H9 (cell line): ENCODE results near the gene NOC3L. TPM values are rescaled to one million over a fixed set of nuclear protein-coding genes. Genes with fewer than 3 reads are reported as not detected.

Source experiments
- DNase-seq: peaks from one replicate; pipeline ENCODE4 v3.0.0-alpha.2; 2017
- H2AFZ ChIP-seq: one replicate; pipeline ENCODE4 v1.6.1; 2013; ENCODE audit warnings: mild to moderate bottlenecking, low read length, control low read depth, moderate library complexity
- H2AK5ac ChIP-seq: 2 replicates; pipeline ENCODE4 v1.6.1; 2013; ENCODE audit warnings: low read length, control low read depth, mixed read lengths; ENCODE audit not compliant: insufficient read length
- H2BK120ac ChIP-seq: one replicate; pipeline ENCODE4 v1.6.1; 2013; ENCODE audit warnings: low read depth, mild to moderate bottlenecking, low read length, control low read depth, inconsistent platforms; ENCODE audit not compliant: poor library complexity, severe bottlenecking
- H2BK12ac ChIP-seq: 2 replicates; pipeline ENCODE4 v1.6.1; 2013; ENCODE audit warnings: low read length, control low read depth, mixed read lengths, low read depth; ENCODE audit not compliant: insufficient read length
- H2BK15ac ChIP-seq: 2 replicates; pipeline ENCODE4 v1.6.1; 2013; ENCODE audit warnings: low read depth, low read length, control low read depth
- H2BK20ac ChIP-seq: one replicate; pipeline ENCODE4 v1.6.1; 2013; ENCODE audit warnings: low read depth, mild to moderate bottlenecking, low read length, control low read depth, inconsistent platforms; ENCODE audit not compliant: poor library complexity, severe bottlenecking
- H2BK5ac ChIP-seq: 2 replicates; pipeline ENCODE4 v1.6.1; 2013; ENCODE audit warnings: low read length, control low read depth, mixed read lengths; ENCODE audit not compliant: insufficient read length
- H3K14ac ChIP-seq: 2 replicates; pipeline ENCODE4 v1.6.1; 2013; ENCODE audit warnings: low read length, control low read depth; ENCODE audit not compliant: insufficient read depth
- H3K18ac ChIP-seq: 2 replicates; pipeline ENCODE4 v1.6.1; 2013; ENCODE audit warnings: low read depth, mild to moderate bottlenecking, mixed read lengths, low read length, control low read depth; ENCODE audit not compliant: insufficient read length
- H3K23ac ChIP-seq: 2 replicates; pipeline ENCODE4 v1.6.1; 2013; ENCODE audit warnings: low read length, control low read depth, mixed read lengths, low read depth; ENCODE audit not compliant: insufficient read length
- H3K23me2 ChIP-seq: 2 replicates; pipeline ENCODE4 v1.6.1; 2013; ENCODE audit warnings: low read depth, mild to moderate bottlenecking, mixed read lengths, low read length, control low read depth; ENCODE audit not compliant: insufficient read length, poor library complexity, severe bottlenecking
- H3K27ac ChIP-seq: 2 replicates; pipeline ENCODE4 v1.5.1; 2013; ENCODE audit warnings: low read length, control low read depth, mixed read lengths, low read depth; ENCODE audit not compliant: insufficient read length
- H3K27me3 ChIP-seq: 2 replicates; pipeline ENCODE4 v1.6.1; 2013; ENCODE audit warnings: low read length, control low read depth, inconsistent platforms; ENCODE audit not compliant: insufficient read depth
- H3K4ac ChIP-seq: 2 replicates; pipeline ENCODE4 v1.6.1; 2013; ENCODE audit warnings: low read depth, mild to moderate bottlenecking, control low read depth, inconsistent platforms, low read length, moderate library complexity
- H3K4me1 ChIP-seq: 2 replicates; pipeline ENCODE4 v1.6.1; 2013; ENCODE audit warnings: low read length, control low read depth, inconsistent platforms; ENCODE audit not compliant: insufficient read depth
- H3K4me2 ChIP-seq: 2 replicates; pipeline ENCODE4 v1.6.1; 2013; ENCODE audit warnings: low read length, control low read depth, mixed read lengths; ENCODE audit not compliant: insufficient read length, insufficient read depth
- H3K56ac ChIP-seq: 2 replicates; pipeline ENCODE4 v1.6.1; 2013; ENCODE audit warnings: low read depth, mild to moderate bottlenecking, mixed read lengths, low read length, control low read depth; ENCODE audit not compliant: insufficient read length
- H3K79me1 ChIP-seq: 2 replicates; pipeline ENCODE4 v1.6.1; 2013; ENCODE audit warnings: low read depth, mild to moderate bottlenecking, moderate library complexity, low read length, control low read depth, inconsistent platforms; ENCODE audit not compliant: insufficient read depth, poor library complexity, severe bottlenecking
- H3K79me2 ChIP-seq: 2 replicates; pipeline ENCODE4 v1.6.1; 2013; ENCODE audit warnings: low read length, control low read depth, inconsistent platforms; ENCODE audit not compliant: insufficient read depth
- H3K9ac ChIP-seq: 2 replicates; pipeline ENCODE4 v1.6.1; 2013; ENCODE audit warnings: low read length, control low read depth, mixed read lengths; ENCODE audit not compliant: insufficient read length; ENCODE audit errors: extremely low read depth
- H3K9me3 ChIP-seq: one replicate; pipeline ENCODE4 v1.6.1; 2013; ENCODE audit warnings: low read depth, low read length, inconsistent platforms; ENCODE audit not compliant: control insufficient read depth
- H3T11ph ChIP-seq: one replicate; pipeline ENCODE4 v1.6.1; 2013; ENCODE audit warnings: mild to moderate bottlenecking, low read length, control low read depth, inconsistent platforms
- H4K20me1 ChIP-seq: one replicate; pipeline ENCODE4 v1.6.1; 2013; ENCODE audit not compliant: control insufficient read depth, insufficient read length, insufficient read depth
- H4K5ac ChIP-seq: 2 replicates; pipeline ENCODE4 v1.6.1; 2013; ENCODE audit warnings: low read depth, mild to moderate bottlenecking, mixed read lengths, low read length, control low read depth; ENCODE audit not compliant: insufficient read length
- H4K8ac ChIP-seq: replicated peaks from 2 replicates; pipeline ENCODE4 v1.6.1; 2013; ENCODE audit warnings: low read length, control low read depth, mixed read lengths, low read depth; ENCODE audit not compliant: insufficient read length
- H4K91ac ChIP-seq: 2 replicates; pipeline ENCODE4 v1.6.1; 2013; ENCODE audit warnings: low read depth, mild to moderate bottlenecking, moderate library complexity, mixed read lengths, low read length, control low read depth; ENCODE audit not compliant: insufficient read length
- H3K27ac Mint-ChIP-seq, 3 experiments: 2 replicates in 2 of 3; 3 replicates in 1 of 3; pipeline ENCODE4 v1.8.0; 2020 to 2021; ENCODE audit warnings: mixed read lengths in 3 of 3, mild to moderate bottlenecking in 1 of 3, moderate library complexity in 1 of 3
- H3K27me3 Mint-ChIP-seq: 2 replicates; pipeline ENCODE4 v1.8.0; 2021; ENCODE audit warnings: low read depth, mild to moderate bottlenecking, moderate library complexity, mixed read lengths
- H3K36me3 Mint-ChIP-seq, 3 experiments: 2 replicates in 2 of 3; 3 replicates in 1 of 3; pipeline ENCODE4 v1.8.0; 2020 to 2021; ENCODE audit warnings: low read depth in 3 of 3, mixed read lengths in 3 of 3; ENCODE audit not compliant: insufficient read depth in 1 of 3
- H3K4me1 Mint-ChIP-seq, 2 experiments: 2 replicates each; pipeline ENCODE4 v1.8.0; 2020; ENCODE audit warnings: mixed read lengths in 2 of 2
- H3K4me3 Mint-ChIP-seq, 2 experiments: 2 replicates in 1 of 2; 3 replicates in 1 of 2; pipeline ENCODE4 v1.8.0; 2020 to 2021; ENCODE audit warnings: mild to moderate bottlenecking in 2 of 2, mixed read lengths in 2 of 2, moderate library complexity in 1 of 2
- H3K9me3 Mint-ChIP-seq, 2 experiments: 2 replicates in 1 of 2; 3 replicates in 1 of 2; pipeline ENCODE4 v1.8.0; 2020; ENCODE audit warnings: mild to moderate bottlenecking in 2 of 2, mixed read lengths in 2 of 2, moderate library complexity in 1 of 2
- whole genome bisulfite sequencing: extraction: QIAGEN DNeasy Blood & Tissue Kit; methylation state at CpG from one replicate; pipeline ENCODE4 v1.1.7; 2013; ENCODE audit warnings: missing lambda C conversion rate, low lambda C conversion rate, mixed read lengths; ENCODE audit not compliant: insufficient read length; ENCODE audit errors: extremely low coverage; 5-methylcytosine and 5-hydroxymethylcytosine counted together
- total RNA-seq: library from RNA; stranded (reverse); gene quantifications from 2 replicates; pipeline ENCODE4 v1.2.1, GENCODE V29; 2021
- TF ChIP-seq, protein P1 (sequence below): fragments of 200-600 bp; sonication (generic); conservative IDR thresholded peaks from 3 replicates; pipeline ENCODE4 v1.8.0; 2021; ENCODE audit warnings: antibody characterized with exemption, mild to moderate bottlenecking

Gene NOC3L
- total RNA-seq, 1 experiment from 2014 or later: 35.8 TPM

- H3K4me1 ChIP-seq: no peaks in the 10 kb centered on the region
- Mint-ChIP-seq H3K4me1 (no peaks in the 10 kb centered on the region), H3K4me3 (no peak overlapping the region), H3K27me3 (no peaks in the 10 kb centered on the region), H3K27ac (no peak overlapping the region; a peak in 1 of 7 replicates), H3K36me3 (peaks cover 26 to 83% (median 69%) of the 10 kb centered on the region in 3 experiments; a peak in 6 of 7 replicates), H3K9me3 (no peaks in the 10 kb centered on the region)
- H3K9me3 ChIP-seq: no peaks in the 10 kb centered on the region
- H4K20me1 ChIP-seq: no peaks in the 10 kb centered on the region
- H3K23ac ChIP-seq: no peak overlapping the region
- no peak for DNase-seq
- H2BK5ac ChIP-seq: no peak overlapping the region
- no peak overlapping the region for H3K18ac ChIP-seq
- WGBS: no CpG with 5 or more reads among the region's 3 CpGs
- H4K8ac ChIP-seq: no peak overlapping the region
- H3K56ac ChIP-seq: no peak overlapping the region
- H2AK5ac ChIP-seq: no peak overlapping the region
- no peak overlapping the region for H3T11ph ChIP-seq
- H3K4ac ChIP-seq: no peak overlapping the region
- H3K14ac ChIP-seq: no peak overlapping the region
- no peak overlapping the region for H2BK12ac ChIP-seq
- no peak overlapping the region for H4K5ac ChIP-seq
- TF ChIP-seq, protein P1, sequence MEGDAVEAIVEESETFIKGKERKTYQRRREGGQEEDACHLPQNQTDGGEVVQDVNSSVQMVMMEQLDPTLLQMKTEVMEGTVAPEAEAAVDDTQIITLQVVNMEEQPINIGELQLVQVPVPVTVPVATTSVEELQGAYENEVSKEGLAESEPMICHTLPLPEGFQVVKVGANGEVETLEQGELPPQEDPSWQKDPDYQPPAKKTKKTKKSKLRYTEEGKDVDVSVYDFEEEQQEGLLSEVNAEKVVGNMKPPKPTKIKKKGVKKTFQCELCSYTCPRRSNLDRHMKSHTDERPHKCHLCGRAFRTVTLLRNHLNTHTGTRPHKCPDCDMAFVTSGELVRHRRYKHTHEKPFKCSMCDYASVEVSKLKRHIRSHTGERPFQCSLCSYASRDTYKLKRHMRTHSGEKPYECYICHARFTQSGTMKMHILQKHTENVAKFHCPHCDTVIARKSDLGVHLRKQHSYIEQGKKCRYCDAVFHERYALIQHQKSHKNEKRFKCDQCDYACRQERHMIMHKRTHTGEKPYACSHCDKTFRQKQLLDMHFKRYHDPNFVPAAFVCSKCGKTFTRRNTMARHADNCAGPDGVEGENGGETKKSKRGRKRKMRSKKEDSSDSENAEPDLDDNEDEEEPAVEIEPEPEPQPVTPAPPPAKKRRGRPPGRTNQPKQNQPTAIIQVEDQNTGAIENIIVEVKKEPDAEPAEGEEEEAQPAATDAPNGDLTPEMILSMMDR: no peak
- no peaks in the 10 kb centered on the region for H3K79me1 ChIP-seq
- no peaks in the 10 kb centered on the region; the same call in 1 of the 2 replicates for H3K27me3 ChIP-seq
- H3K4me2 ChIP-seq: no peak overlapping the region
- H2BK20ac ChIP-seq: no peak overlapping the region
- no peak overlapping the region for H2BK15ac ChIP-seq
- no peak overlapping the region for H3K9ac ChIP-seq
- H3K23me2 ChIP-seq: no peaks in the 10 kb centered on the region
- H3K79me2 ChIP-seq: no peaks in the 10 kb centered on the region
- no peak overlapping the region for H2AFZ ChIP-seq
- no peak overlapping the region for H2BK120ac ChIP-seq
- H3K27ac ChIP-seq: no peak overlapping the region
- no peak overlapping the region for H4K91ac ChIP-seq
These were observed 9.4 kb downstream of the NOC3L start for GRCh38 chr10:94353336-94353735.
